Thyroid gland (tissue), 4 donors: ENCODE measurements around the gene KIAA0232.

Source experiments
- POLR2A ChIP-seq, 2 donors: fragments of 450-650 bp; IDR thresholded peaks; one replicate each; pipeline ENCODE4 v1.6.1; 2017; ENCODE audit warnings: antibody characterized with exemption in 2 of 2, mild to moderate bottlenecking in 2 of 2, moderate library complexity in 1 of 2
- TF ChIP-seq, protein P1 (sequence below), 6 experiments: fragments of 200-600 bp in 3 of 6; fragments of 450-650 bp in 3 of 6; sonication (generic) in 3 of 6; IDR thresholded peaks; one replicate each; pipeline ENCODE4 v1.5.1; 2016 to 2019; ENCODE audit warnings: antibody characterized with exemption in 6 of 6, mild to moderate bottlenecking in 2 of 6, inconsistent platforms in 1 of 6, moderate library complexity in 1 of 6

- TF ChIP-seq POLR2A (IDR thresholded peaks at IDR 0.05): no peak
- TF ChIP-seq, protein P1, sequence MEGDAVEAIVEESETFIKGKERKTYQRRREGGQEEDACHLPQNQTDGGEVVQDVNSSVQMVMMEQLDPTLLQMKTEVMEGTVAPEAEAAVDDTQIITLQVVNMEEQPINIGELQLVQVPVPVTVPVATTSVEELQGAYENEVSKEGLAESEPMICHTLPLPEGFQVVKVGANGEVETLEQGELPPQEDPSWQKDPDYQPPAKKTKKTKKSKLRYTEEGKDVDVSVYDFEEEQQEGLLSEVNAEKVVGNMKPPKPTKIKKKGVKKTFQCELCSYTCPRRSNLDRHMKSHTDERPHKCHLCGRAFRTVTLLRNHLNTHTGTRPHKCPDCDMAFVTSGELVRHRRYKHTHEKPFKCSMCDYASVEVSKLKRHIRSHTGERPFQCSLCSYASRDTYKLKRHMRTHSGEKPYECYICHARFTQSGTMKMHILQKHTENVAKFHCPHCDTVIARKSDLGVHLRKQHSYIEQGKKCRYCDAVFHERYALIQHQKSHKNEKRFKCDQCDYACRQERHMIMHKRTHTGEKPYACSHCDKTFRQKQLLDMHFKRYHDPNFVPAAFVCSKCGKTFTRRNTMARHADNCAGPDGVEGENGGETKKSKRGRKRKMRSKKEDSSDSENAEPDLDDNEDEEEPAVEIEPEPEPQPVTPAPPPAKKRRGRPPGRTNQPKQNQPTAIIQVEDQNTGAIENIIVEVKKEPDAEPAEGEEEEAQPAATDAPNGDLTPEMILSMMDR (IDR thresholded peaks at IDR 0.05): no peak
Observed at GRCh38 chr4:6742507-6742906, 40.0 kb upstream of the KIAA0232 start.
